GM12875 (cell line): ENCODE results near the gene BTBD9.

Experiments
- H3K4me3 ChIP-seq: one replicate; pipeline ENCODE4 v1.5.1; 2011; ENCODE audit warnings: low read depth, low read length, control low read depth
- CTCF ChIP-seq: IDR thresholded peaks from 2 replicates; pipeline ENCODE4 v1.5.1; 2011; ENCODE audit warnings: low read depth, mild to moderate bottlenecking, control low read depth, inconsistent platforms, low read length, moderate library complexity, borderline replicate concordance; ENCODE audit not compliant: insufficient read depth

Gene BTBD9

GRCh38 chr6:38487423-38487822 lies 152.3 kb downstream of the BTBD9 start:
- TF ChIP-seq CTCF: no peak
- no peak overlapping the region for H3K4me3 ChIP-seq

- H3K4me3 ChIP-seq: no peak overlapping the region
- TF ChIP-seq CTCF: no peak
Measured at GRCh38 chr6:38485488-38485887, 154.2 kb downstream of the BTBD9 start.

- H3K4me3 ChIP-seq: no peak overlapping the region
- no peak for TF ChIP-seq CTCF
Measured at GRCh38 chr6:38484656-38485055, 155.1 kb downstream of the BTBD9 start.

GRCh38 chr6:38483526-38483925 lies 156.2 kb downstream of the BTBD9 start:
- no peak for TF ChIP-seq CTCF

GRCh38 chr6:38482466-38482865 lies 157.3 kb downstream of the BTBD9 start:
- H3K4me3 ChIP-seq: no peak overlapping the region
- no peak for TF ChIP-seq CTCF

More at GRCh38 chr6:38483526-38483925, 156.2 kb downstream of the BTBD9 start:
- no peak overlapping the region for H3K4me3 ChIP-seq

GRCh38 chr6:38481851-38482250 lies 157.9 kb downstream of the BTBD9 start:
- TF ChIP-seq CTCF: no peak
- H3K4me3 ChIP-seq: no peak overlapping the region

GRCh38 chr6:38481211-38481836 lies 158.4 kb downstream of the BTBD9 start:
- H3K4me3 ChIP-seq: no peak overlapping the region
- no peak for TF ChIP-seq CTCF
